Measurements from ENCODE around the gene GRP. TPM values are rescaled to one million over a fixed set of nuclear protein-coding genes. Genes with fewer than 3 reads are reported as not detected.

The GRP gene
- not detected for total RNA-seq
- long read RNA-seq, result 0 reads

GRCh38 chr18:59219672-59220163 lies at the start of gene GRP:
Gene GRP, plus strand, starts transcription at chr18:59220158. Its CDS starts 108 bp downstream, at chr18:59220266.
- intact Hi-C loops (cut with DNase I), result no loop called here
- DNase-seq (ENCODE audit: low spot score), result no peak

GRCh38 chr18:59172664-59173249 lies 47.2 kb upstream of the GRP start:
- DNase-seq (ENCODE audit: low spot score), result no peak
- intact Hi-C loops (cut with DNase I), result no loop called here

GRCh38 chr18:59177485-59177884 lies 42.5 kb upstream of the GRP start:
- intact Hi-C loops (cut with DNase I), result no loop called here
- no peak for DNase-seq (ENCODE audit: low spot score)

GRCh38 chr18:59180150-59180845 lies 39.7 kb upstream of the GRP start:
- intact Hi-C loops (cut with DNase I), result no loop called here
- DNase-seq (ENCODE audit: low spot score), result no peak

GRCh38 chr18:59182673-59183072 lies 37.3 kb upstream of the GRP start:
- intact Hi-C loops (cut with DNase I), result no loop called here
- no peak for DNase-seq (ENCODE audit: low spot score)

- no peak for DNase-seq (ENCODE audit: low spot score)
- intact Hi-C loops (cut with DNase I), result no loop called here
Observed at GRCh38 chr18:59189008-59189407, 30.9 kb upstream of the GRP start.

GRCh38 chr18:59189746-59190145 lies 30.2 kb upstream of the GRP start:
- intact Hi-C loops (cut with DNase I), result no loop called here
- no peak for DNase-seq (ENCODE audit: low spot score)

GRCh38 chr18:59196161-59196725 lies 23.7 kb upstream of the GRP start:
- intact Hi-C loops (cut with DNase I), result no loop called here
- DNase-seq (ENCODE audit: low spot score), result no peak

- DNase-seq (ENCODE audit: low spot score), result no peak
- intact Hi-C loops (cut with DNase I), result no loop called here
Observed at GRCh38 chr18:59197636-59198035, 22.3 kb upstream of the GRP start.

- DNase-seq (ENCODE audit: low spot score), result no peak
- intact Hi-C loops (cut with DNase I), result no loop called here
Observed at GRCh38 chr18:59198215-59198614, 21.7 kb upstream of the GRP start.

- intact Hi-C loops (cut with DNase I), result no loop called here
- no peak for DNase-seq (ENCODE audit: low spot score)
Observed at GRCh38 chr18:59200787-59201186, 19.2 kb upstream of the GRP start.

- intact Hi-C loops (cut with DNase I), result no loop called here
- no peak for DNase-seq (ENCODE audit: low spot score)
Observed at GRCh38 chr18:59202258-59202820, 17.6 kb upstream of the GRP start.

GRCh38 chr18:59207506-59207905 lies 12.5 kb upstream of the GRP start:
- DNase-seq (ENCODE audit: low spot score), result no peak
- intact Hi-C loops (cut with DNase I), result no loop called here

- intact Hi-C loops (cut with DNase I), result no loop called here
- DNase-seq (ENCODE audit: low spot score), result no peak
Observed at GRCh38 chr18:59208602-59209125, 11.3 kb upstream of the GRP start.

- DNase-seq (ENCODE audit: low spot score), result no peak
- intact Hi-C loops (cut with DNase I), result no loop called here
Observed at GRCh38 chr18:59210299-59210698, 9.7 kb upstream of the GRP start.

GRCh38 chr18:59211629-59212028 lies 8.3 kb upstream of the GRP start:
- no peak for DNase-seq (ENCODE audit: low spot score)
- intact Hi-C loops (cut with DNase I), result no loop called here

- intact Hi-C loops (cut with DNase I), result no loop called here
Observed at GRCh38 chr18:59218018-59218417, 1.9 kb upstream of the GRP start.

GRCh38 chr18:59220164-59220783 lies 316 bp downstream of the GRP start:
- intact Hi-C loops (cut with DNase I), result no loop called here
- DNase-seq (ENCODE audit: low spot score), result no peak

More at GRCh38 chr18:59218018-59218417, 1.9 kb upstream of the GRP start:
- no peak for DNase-seq (ENCODE audit: low spot score)

- intact Hi-C loops (cut with DNase I), result no loop called here
- no peak for DNase-seq (ENCODE audit: low spot score)
Observed at GRCh38 chr18:59220784-59221765, 1.1 kb downstream of the GRP start.

Measured in cardiac septum (tissue), 1 donor.